Endothelial cell of umbilical vein (primary cell): ENCODE data around the gene EPS8. TPM values are rescaled to one million over a fixed set of nuclear protein-coding genes. Genes with fewer than 3 reads are reported as not detected.

ENCODE experiments used
- BruUV-seq: library from RNA; stranded (reverse); fragments of 400-500 nt; replicated peaks from 2 replicates; lab custom pipeline; 2021; lab: Mats Ljungman, UMichigan
- CTCF ChIA-PET: fragments of 300-600, 350-600 bp; sonication (Branson Sonifier 250); formaldehyde crosslinking; loops from one replicate; lab custom pipeline; 2021; ENCODE audit warnings: antibody characterized with exemption, inconsistent platforms; lab: Charles Lee
- POLR2A ChIA-PET: fragments of 300-600, 350-600 bp; sonication (Branson Sonifier 250); formaldehyde crosslinking; loops from one replicate; lab custom pipeline; 2021; ENCODE audit warnings: antibody characterized with exemption, inconsistent platforms; lab: Charles Lee
- DNase-seq: peaks from one replicate; pipeline ENCODE4 v3.0.0-alpha.2; 2011; ENCODE audit warnings: low read depth, low spot score
- FAIRE-seq: peaks from 2 replicates; lab custom pipeline; 2011; peaks lifted over from hg19 to GRCh38; lab: Jason Lieb, UNC
- H2AFZ ChIP-seq: 2 replicates; pipeline ENCODE4 v1.6.0; 2012; ENCODE audit warnings: low read depth, low read length, control low read depth, inconsistent platforms
- H3K27ac ChIP-seq: 2 replicates; pipeline ENCODE4 v1.5.1; 2011; ENCODE audit warnings: low read depth, mild to moderate bottlenecking, control low read depth, low read length, moderate library complexity; ENCODE audit not compliant: insufficient read depth
- H3K27me3 ChIP-seq, 2 experiments: 2 replicates each; pipeline versions ENCODE4 v1.6.0 to v1.6.1; 2011; ENCODE audit warnings: low read length in 2 of 2, mixed read lengths in 1 of 2; ENCODE audit not compliant: control insufficient read depth in 2 of 2, insufficient read depth in 2 of 2
- H3K36me3 ChIP-seq, 2 experiments: 2 replicates in 1 of 2; 3 replicates in 1 of 2; pipeline ENCODE4 v1.5.1; 2011; ENCODE audit warnings: low read length in 2 of 2, mild to moderate bottlenecking in 1 of 2, moderate library complexity in 1 of 2; ENCODE audit not compliant: control insufficient read depth in 2 of 2, insufficient read depth in 2 of 2; ENCODE audit errors: extremely low read depth in 1 of 2
- H3K4me1 ChIP-seq: 3 replicates; pipeline ENCODE4 v1.5.1; 2011; ENCODE audit warnings: mild to moderate bottlenecking, low read length; ENCODE audit not compliant: control insufficient read depth, insufficient read depth; ENCODE audit errors: extremely low read depth
- H3K4me2 ChIP-seq: 2 replicates; pipeline ENCODE4 v1.6.1; 2011; ENCODE audit warnings: low read length, control low read depth, mixed read lengths; ENCODE audit not compliant: insufficient read depth
- H3K4me3 ChIP-seq, 3 experiments: fragments of 200-600 bp in 1 of 3; sonication (generic), shearing (Covaris generic) in 1 of 3; replicated peaks in 1 of 3; 2 replicates each; pipeline ENCODE4 v1.5.1; 2011 to 2016; ENCODE audit warnings: control low read depth in 3 of 3, low read length in 3 of 3, mild to moderate bottlenecking in 2 of 3, inconsistent platforms in 1 of 3, low read depth in 1 of 3, moderate library complexity in 1 of 3; ENCODE audit not compliant: insufficient read depth in 1 of 3
- H3K79me2 ChIP-seq: 2 replicates; pipeline ENCODE4 v1.6.0; 2012; ENCODE audit warnings: low read length, inconsistent platforms; ENCODE audit not compliant: control insufficient read depth, insufficient read depth
- H3K9ac ChIP-seq: replicated peaks from 2 replicates; pipeline ENCODE3; 2011; ENCODE audit warnings: low read length, control low read depth; ENCODE audit not compliant: insufficient read depth; ENCODE audit errors: extremely low read depth
- H3K9me1 ChIP-seq: replicated peaks from 3 replicates; pipeline ENCODE4 v1.6.0; 2011; ENCODE audit warnings: mild to moderate bottlenecking, low read length; ENCODE audit not compliant: control insufficient read depth, insufficient read depth; ENCODE audit errors: extremely low read depth
- H3K9me3 ChIP-seq: replicated peaks from 2 replicates; pipeline ENCODE4 v1.5.1; 2012; ENCODE audit warnings: low read length, inconsistent platforms; ENCODE audit not compliant: control insufficient read depth, insufficient read depth
- H4K20me1 ChIP-seq: replicated peaks from 2 replicates; pipeline ENCODE3; 2011; ENCODE audit warnings: mild to moderate bottlenecking, low read length; ENCODE audit not compliant: control insufficient read depth, insufficient read depth; ENCODE audit errors: extremely low read depth
- EZH2 ChIP-seq: IDR thresholded peaks from 2 replicates; pipeline ENCODE4 v1.6.1; 2012; ENCODE audit warnings: borderline replicate concordance, low read depth, mild to moderate bottlenecking, moderate library complexity, low read length, inconsistent platforms; ENCODE audit not compliant: severe bottlenecking
- FOS ChIP-seq: IDR thresholded peaks from 2 replicates; pipeline ENCODE4 v1.6.1; 2011; ENCODE audit warnings: mild to moderate bottlenecking, low read length, moderate library complexity, borderline replicate concordance; ENCODE audit not compliant: insufficient read depth
- GATA2 ChIP-seq: IDR thresholded peaks from 2 replicates; pipeline ENCODE4 v1.7.0; 2011; ENCODE audit warnings: low read depth, mild to moderate bottlenecking, moderate library complexity, mixed read lengths, low read length; ENCODE audit not compliant: insufficient read length, insufficient read depth
- JUN ChIP-seq: IDR thresholded peaks from 2 replicates; pipeline ENCODE4 v1.6.1; 2011; ENCODE audit warnings: borderline replicate concordance, low read depth; ENCODE audit not compliant: insufficient read length, insufficient read depth
- MYC ChIP-seq: IDR thresholded peaks from one replicate; pipeline ENCODE4 v1.6.1; 2011; ENCODE audit warnings: mild to moderate bottlenecking, low read depth, low read length
- POLR2A ChIP-seq: IDR thresholded peaks from 2 replicates; pipeline ENCODE4 v1.6.1; 2012; ENCODE audit warnings: low read depth, mild to moderate bottlenecking, control low read depth, low read length
- POLR2AphosphoS5 ChIP-seq: IDR thresholded peaks from 2 replicates; pipeline ENCODE4 v1.6.1; 2012; ENCODE audit warnings: low read depth, mild to moderate bottlenecking, control low read depth, low read length, moderate library complexity; ENCODE audit not compliant: insufficient read depth
- dilution Hi-C: fragments of 300-500 bp; cut with MboI; formaldehyde crosslinking; loops from one replicate; pipeline ENCODE4 v1.15.0; 2019; ENCODE audit warnings: low sequenced_read_pairs; ENCODE audit not compliant: extremely low pct_ligation_motif_present
- intact Hi-C: fragments of 100-400 bp; cut with micrococcal nuclease; formaldehyde crosslinking; loops from one replicate; pipeline ENCODE4 v1.10.0; 2022
- polyA plus RNA-seq, 4 experiments: library from polyadenylated mRNA; depleted of rRNA in 3 of 4; stranded (reverse) in 3 of 4; unstranded in 1 of 4; fragments of >200 nt; gene quantifications; 2 replicates each; pipeline versions ENCODE4 v1.2.1 to v1.2.3, GENCODE V29; 2011 to 2012; ENCODE audit warnings: missing spikeins in 1 of 4
- total RNA-seq: library from RNA; stranded (reverse); gene quantifications from 2 replicates; pipeline ENCODE4 v1.2.3, GENCODE V29; 2021
- TF ChIP-seq, protein P1 (sequence below), 2 donors: IDR thresholded peaks; 1 replicate in 1 of 2; 2 replicates in 1 of 2; pipeline ENCODE4 v1.5.1; 2011; ENCODE audit warnings: low read length in 2 of 2, mild to moderate bottlenecking in 2 of 2, moderate library complexity in 2 of 2, control low read depth in 1 of 2, inconsistent platforms in 1 of 2, low read depth in 1 of 2; ENCODE audit not compliant: insufficient read depth in 1 of 2; ENCODE audit errors: extremely low read depth in 1 of 2
- TF ChIP-seq, protein P2 (sequence below): IDR thresholded peaks from 2 replicates; pipeline ENCODE4 v1.6.1; 2011; ENCODE audit not compliant: insufficient read depth, insufficient read length

EPS8 gene
- total and polyA plus RNA-seq, 2 donors (not counting 3 experiments of a cell fraction or from before 2014, with no cell fraction given), result 8.4 to 11.9 TPM

DNA sequence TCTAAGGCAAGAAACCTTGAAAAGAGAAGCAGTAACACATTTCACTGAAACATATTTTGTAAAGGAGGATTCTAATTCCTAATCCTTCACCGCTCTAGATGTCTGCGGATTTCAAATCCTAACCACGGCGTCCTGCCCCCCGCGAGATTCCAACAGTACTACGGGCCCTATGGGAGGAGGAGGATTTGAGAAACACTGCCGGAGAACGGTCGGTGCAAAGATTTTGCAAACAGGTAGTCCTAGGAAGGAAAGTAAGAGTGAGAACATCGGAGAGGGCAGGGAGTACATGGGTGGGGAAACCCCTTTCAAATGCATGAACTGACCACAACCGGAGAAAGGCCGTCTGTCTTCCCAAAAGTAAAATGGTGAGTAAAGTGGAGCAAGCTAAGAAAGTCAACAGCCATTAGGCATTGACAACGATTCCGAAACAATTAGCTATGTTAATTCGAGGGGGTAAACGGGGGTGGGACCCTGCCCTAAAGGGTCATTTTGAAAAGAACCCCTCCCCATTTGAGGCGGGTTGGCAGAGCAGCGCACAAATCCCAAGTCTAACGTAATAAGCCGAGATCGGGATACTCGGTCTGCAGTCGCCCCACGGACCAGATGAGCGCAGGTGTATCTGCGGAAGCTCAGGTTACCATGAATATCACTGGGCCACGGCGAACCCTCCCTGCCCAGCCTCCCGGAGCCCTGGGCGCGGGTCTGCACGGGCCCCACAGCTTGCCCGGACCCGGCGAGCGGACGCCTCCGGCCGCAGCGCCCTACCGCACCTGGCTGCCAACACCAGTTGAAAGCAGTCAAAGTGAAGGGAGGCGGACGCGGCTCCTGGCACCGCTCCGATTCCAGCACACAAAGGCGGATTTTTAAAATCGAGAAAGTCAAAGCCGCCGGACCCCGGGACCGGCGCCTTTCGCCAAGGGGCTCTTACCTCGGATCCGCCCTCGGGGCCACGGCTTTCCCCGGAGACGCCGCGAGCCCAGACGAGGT, 662 bp downstream of the EPS8 start:
- Histone ChIP-seq H3K4me2 (peak overlapping the region; percentile 98), H3K4me3 (peak overlapping the region; percentile 49 to 83 (median 83)), H3K9me3 (no peaks in the 10 kb centered on the region), H3K9me1 (no peaks in the 10 kb centered on the region), H3K27me3 (no peaks in the 10 kb centered on the region), H2AFZ (peak overlapping the region; percentile 70), H3K4me1 (peaks cover 13% of the 10 kb centered on the region), H4K20me1 (no peaks in the 10 kb centered on the region), H3K9ac (peak overlapping the region; percentile 81), H3K27ac (peak overlapping the region; percentile 52), H3K36me3 (no peaks in the 10 kb centered on the region), H3K79me2 (peaks cover 2% of the 10 kb centered on the region)
- dilution Hi-C loops (no loop called here), intact Hi-C loops (loop anchor here (1.0 to 5.0 kb wide), 5 partner anchors 69 to 198 kb away; no protein-coding TSS in a partner anchor)
- CTCF ChIA-PET, result interaction anchor here (1.2 to 3.4 kb wide), 6 partner anchors 14 to 204 kb away, joined by 4 to 13 read pairs (median 5); no protein-coding TSS in a partner anchor
- DNase-seq (peak; percentile 53), FAIRE-seq (peak; percentile 38)
- no TSS peak for BruUV-seq
- TF ChIP-seq POLR2AphosphoS5 (no peak), JUN (no peak)
- POLR2A ChIA-PET, result no interaction called here

DNA sequence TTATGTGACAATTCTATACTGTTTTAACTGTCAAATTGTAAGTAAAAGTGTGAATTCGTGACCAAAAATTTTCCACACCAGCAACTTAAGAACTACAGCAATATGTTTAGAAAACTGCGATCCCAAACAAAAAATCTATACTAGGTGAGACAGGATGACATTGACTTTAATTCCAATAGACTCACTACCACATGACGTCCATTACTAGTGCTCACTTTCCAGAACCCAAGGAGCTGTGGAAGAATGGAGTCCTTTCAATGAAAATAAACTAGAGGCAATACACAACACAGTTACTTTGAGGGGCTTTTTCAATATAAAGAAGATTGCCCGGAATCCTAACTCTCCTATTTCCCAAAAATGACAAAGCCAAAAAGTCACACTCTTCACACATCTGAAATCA, 1.4 kb downstream of the EPS8 start:
- Histone ChIP-seq H3K79me2 (peaks cover 2% of the 10 kb centered on the region), H3K4me3 (peak overlapping the region; percentile 49 to 83 (median 83)), H3K27ac (no peak overlapping the region), H3K9ac (peak overlapping the region; percentile 81), H3K4me1 (peaks cover 13% of the 10 kb centered on the region), H3K9me1 (no peaks in the 10 kb centered on the region), H3K36me3 (no peaks in the 10 kb centered on the region), H4K20me1 (no peaks in the 10 kb centered on the region), H2AFZ (peak overlapping the region; percentile 70), H3K27me3 (no peaks in the 10 kb centered on the region), H3K9me3 (no peaks in the 10 kb centered on the region), H3K4me2 (peak overlapping the region; percentile 98)
- intact Hi-C loops, result loop anchor here (2.0 to 5.0 kb wide), 3 partner anchors 70 to 159 kb away; no protein-coding TSS in a partner anchor
- CTCF ChIA-PET, result interaction anchor here (1.2 to 3.4 kb wide), 4 partner anchors 16 to 203 kb away, joined by 3 to 13 read pairs (median 4); no protein-coding TSS in a partner anchor
- dilution Hi-C loops, result no loop called here
- BruUV-seq, result TSS peak; percentile 29
- POLR2A ChIA-PET, result no interaction called here
- DNase-seq, result no peak
- no peak for FAIRE-seq
- TF ChIP-seq, protein P1, sequence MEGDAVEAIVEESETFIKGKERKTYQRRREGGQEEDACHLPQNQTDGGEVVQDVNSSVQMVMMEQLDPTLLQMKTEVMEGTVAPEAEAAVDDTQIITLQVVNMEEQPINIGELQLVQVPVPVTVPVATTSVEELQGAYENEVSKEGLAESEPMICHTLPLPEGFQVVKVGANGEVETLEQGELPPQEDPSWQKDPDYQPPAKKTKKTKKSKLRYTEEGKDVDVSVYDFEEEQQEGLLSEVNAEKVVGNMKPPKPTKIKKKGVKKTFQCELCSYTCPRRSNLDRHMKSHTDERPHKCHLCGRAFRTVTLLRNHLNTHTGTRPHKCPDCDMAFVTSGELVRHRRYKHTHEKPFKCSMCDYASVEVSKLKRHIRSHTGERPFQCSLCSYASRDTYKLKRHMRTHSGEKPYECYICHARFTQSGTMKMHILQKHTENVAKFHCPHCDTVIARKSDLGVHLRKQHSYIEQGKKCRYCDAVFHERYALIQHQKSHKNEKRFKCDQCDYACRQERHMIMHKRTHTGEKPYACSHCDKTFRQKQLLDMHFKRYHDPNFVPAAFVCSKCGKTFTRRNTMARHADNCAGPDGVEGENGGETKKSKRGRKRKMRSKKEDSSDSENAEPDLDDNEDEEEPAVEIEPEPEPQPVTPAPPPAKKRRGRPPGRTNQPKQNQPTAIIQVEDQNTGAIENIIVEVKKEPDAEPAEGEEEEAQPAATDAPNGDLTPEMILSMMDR (IDR thresholded peaks at IDR 0.05; ENCODE audit: extremely low read depth in 1 of 2, insufficient read depth in 1 of 2, low read depth in 1 of 2, low read length in 2 of 2), result no peak
- TF ChIP-seq POLR2A, result no peak
- no peak for TF ChIP-seq MYC
- TF ChIP-seq POLR2AphosphoS5, result no peak
- TF ChIP-seq EZH2, result no peak
- TF ChIP-seq GATA2, result no peak
- TF ChIP-seq FOS, result no peak
- TF ChIP-seq, protein P2, sequence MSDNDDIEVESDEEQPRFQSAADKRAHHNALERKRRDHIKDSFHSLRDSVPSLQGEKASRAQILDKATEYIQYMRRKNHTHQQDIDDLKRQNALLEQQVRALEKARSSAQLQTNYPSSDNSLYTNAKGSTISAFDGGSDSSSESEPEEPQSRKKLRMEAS, result no peak
- TF ChIP-seq JUN, result no peak
